HL-60 (cell line): ENCODE results near the gene ZNF549.

Experiments used
- CTCF ChIP-seq: IDR thresholded peaks from one replicate; pipeline ENCODE4 v1.5.1; 2011; ENCODE audit warnings: low read length, control low read depth, inconsistent platforms; ENCODE audit not compliant: insufficient read depth
- GABPA ChIP-seq: IDR thresholded peaks from 2 replicates; pipeline ENCODE4 v1.6.1; 2012; ENCODE audit warnings: low read depth
- SPI1 ChIP-seq: IDR thresholded peaks from 2 replicates; pipeline ENCODE4 v1.6.1; 2012; ENCODE audit warnings: low read depth, mild to moderate bottlenecking, borderline replicate concordance

- TF ChIP-seq CTCF, result no peak
- TF ChIP-seq SPI1, result no peak
- peak; percentile 93 for TF ChIP-seq GABPA
These were observed 56.6 kb downstream of the ZNF549 start, which contains the start of gene ZIK1 for GRCh38 chr19:57583521-57584416.
